Measurements from ENCODE around the gene CAP1. TPM values are rescaled to one million over a fixed set of nuclear protein-coding genes. Genes with fewer than 3 reads are reported as not detected.

CAP1 gene
- total and polyA plus RNA-seq, 2 of the 13 experiments (the other 11 are each of a cell fraction or from before 2014, with no cell fraction given) = 174 to 195 TPM

- no peak for TF ChIP-seq GABPA (IDR thresholded peaks at IDR 0.05; ENCODE audit: low read depth, low read length)
- no peak for TF ChIP-seq GABPA (CRISPR knock-in tag; IDR thresholded peaks at IDR 0.05; ENCODE audit: low read depth)
- TF ChIP-seq ZBTB2 (CRISPR knock-in tag; IDR thresholded peaks at IDR 0.05; ENCODE audit: low read depth) = peak; percentile 68; the same call in 1 of the 2 replicates
- peak; percentile 96 for TF ChIP-seq YY1 (IDR thresholded peaks at IDR 0.05; ENCODE audit: insufficient read depth, insufficient replicate concordance, low read depth, low read length)
- 0 out of 2 replicates have a peak, but pooled peaks have one; percentile 56 for TF ChIP-seq ZNF160 (CRISPR knock-in tag; IDR thresholded peaks at IDR 0.05)
- TF ChIP-seq NR0B2 (CRISPR knock-in tag; IDR thresholded peaks at IDR 0.05) = peak; percentile 74; the same call in 1 of the 2 replicates
- no peak; the same call in 1 of the 2 replicates for TF ChIP-seq HIVEP1 (CRISPR knock-in tag; IDR thresholded peaks at IDR 0.05)
- TF ChIP-seq SP2 (CRISPR knock-in tag; IDR thresholded peaks at IDR 0.05) = no peak
- no peak; the same call in 1 of the 2 replicates for TF ChIP-seq SIX4 (CRISPR knock-in tag; IDR thresholded peaks at IDR 0.05)
- no peak for TF ChIP-seq PRDM15 (CRISPR knock-in tag; IDR thresholded peaks at IDR 0.05)
- TF ChIP-seq ZFAT (CRISPR knock-in tag; conservative IDR thresholded peaks at IDR 0.05) = no peak
- no peak for TF ChIP-seq TSC22D2 (CRISPR knock-in tag; IDR thresholded peaks at IDR 0.05; ENCODE audit: borderline replicate concordance)
- TF ChIP-seq ZMYM4 (CRISPR knock-in tag; IDR thresholded peaks at IDR 0.05) = peak; percentile 84
- peak; percentile 37 for TF ChIP-seq MED8 (CRISPR knock-in tag; IDR thresholded peaks at IDR 0.05; ENCODE audit: insufficient replicate concordance)
- TF ChIP-seq, protein P1, sequence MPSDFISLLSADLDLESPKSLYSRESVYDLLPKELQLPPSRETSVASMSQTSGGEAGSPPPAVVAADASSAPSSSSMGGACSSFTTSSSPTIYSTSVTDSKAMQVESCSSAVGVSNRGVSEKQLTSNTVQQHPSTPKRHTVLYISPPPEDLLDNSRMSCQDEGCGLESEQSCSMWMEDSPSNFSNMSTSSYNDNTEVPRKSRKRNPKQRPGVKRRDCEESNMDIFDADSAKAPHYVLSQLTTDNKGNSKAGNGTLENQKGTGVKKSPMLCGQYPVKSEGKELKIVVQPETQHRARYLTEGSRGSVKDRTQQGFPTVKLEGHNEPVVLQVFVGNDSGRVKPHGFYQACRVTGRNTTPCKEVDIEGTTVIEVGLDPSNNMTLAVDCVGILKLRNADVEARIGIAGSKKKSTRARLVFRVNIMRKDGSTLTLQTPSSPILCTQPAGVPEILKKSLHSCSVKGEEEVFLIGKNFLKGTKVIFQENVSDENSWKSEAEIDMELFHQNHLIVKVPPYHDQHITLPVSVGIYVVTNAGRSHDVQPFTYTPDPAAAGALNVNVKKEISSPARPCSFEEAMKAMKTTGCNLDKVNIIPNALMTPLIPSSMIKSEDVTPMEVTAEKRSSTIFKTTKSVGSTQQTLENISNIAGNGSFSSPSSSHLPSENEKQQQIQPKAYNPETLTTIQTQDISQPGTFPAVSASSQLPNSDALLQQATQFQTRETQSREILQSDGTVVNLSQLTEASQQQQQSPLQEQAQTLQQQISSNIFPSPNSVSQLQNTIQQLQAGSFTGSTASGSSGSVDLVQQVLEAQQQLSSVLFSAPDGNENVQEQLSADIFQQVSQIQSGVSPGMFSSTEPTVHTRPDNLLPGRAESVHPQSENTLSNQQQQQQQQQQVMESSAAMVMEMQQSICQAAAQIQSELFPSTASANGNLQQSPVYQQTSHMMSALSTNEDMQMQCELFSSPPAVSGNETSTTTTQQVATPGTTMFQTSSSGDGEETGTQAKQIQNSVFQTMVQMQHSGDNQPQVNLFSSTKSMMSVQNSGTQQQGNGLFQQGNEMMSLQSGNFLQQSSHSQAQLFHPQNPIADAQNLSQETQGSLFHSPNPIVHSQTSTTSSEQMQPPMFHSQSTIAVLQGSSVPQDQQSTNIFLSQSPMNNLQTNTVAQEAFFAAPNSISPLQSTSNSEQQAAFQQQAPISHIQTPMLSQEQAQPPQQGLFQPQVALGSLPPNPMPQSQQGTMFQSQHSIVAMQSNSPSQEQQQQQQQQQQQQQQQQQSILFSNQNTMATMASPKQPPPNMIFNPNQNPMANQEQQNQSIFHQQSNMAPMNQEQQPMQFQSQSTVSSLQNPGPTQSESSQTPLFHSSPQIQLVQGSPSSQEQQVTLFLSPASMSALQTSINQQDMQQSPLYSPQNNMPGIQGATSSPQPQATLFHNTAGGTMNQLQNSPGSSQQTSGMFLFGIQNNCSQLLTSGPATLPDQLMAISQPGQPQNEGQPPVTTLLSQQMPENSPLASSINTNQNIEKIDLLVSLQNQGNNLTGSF (CRISPR knock-in tag; IDR thresholded peaks at IDR 0.05) = peak; percentile 74
- peak; percentile 78 for TF ChIP-seq ERF (CRISPR knock-in tag; IDR thresholded peaks at IDR 0.05)
- TF ChIP-seq ZNF431 (CRISPR knock-in tag; IDR thresholded peaks at IDR 0.05; ENCODE audit: borderline replicate concordance, low read depth) = peak; percentile 72
Measured at GRCh38 chr1:40096977-40097782, 56.7 kb downstream of the CAP1 start, which contains the start of gene PPT1 (continued).
